NCI-H510A (cell line): ENCODE measurements around the gene PLPP2.

ENCODE experiments used
- DNase-seq: peaks from one replicate; lab custom pipeline; 2025; lab: John Stamatoyannopoulos, UW

The PLPP2 gene

GRCh38 chr19:291006-291521, at the start of gene PLPP2:
PLPP2 (minus strand) TSS chr19:291403; CDS start chr19:291336, 67 bp downstream.
- no peak for DNase-seq

GRCh38 chr19:340620-341385, 49.6 kb upstream of the PLPP2 start:
- no peak for DNase-seq

GRCh38 chr19:339262-339887, 48.2 kb upstream of the PLPP2 start:
- DNase-seq, result no peak

GRCh38 chr19:338421-338820, 47.2 kb upstream of the PLPP2 start:
- no peak for DNase-seq

- DNase-seq, result no peak
These were observed 44.9 kb upstream of the PLPP2 start for GRCh38 chr19:336067-336614.

GRCh38 chr19:335486-336066, 44.4 kb upstream of the PLPP2 start:
- DNase-seq, result no peak

- DNase-seq, result no peak
These were observed 43.9 kb upstream of the PLPP2 start for GRCh38 chr19:335072-335471.

GRCh38 chr19:334296-335071, 43.3 kb upstream of the PLPP2 start:
- DNase-seq, result no peak

- DNase-seq, result no peak
These were observed 39.3 kb upstream of the PLPP2 start for GRCh38 chr19:330503-330902.

- no peak for DNase-seq
These were observed 38.7 kb upstream of the PLPP2 start for GRCh38 chr19:329876-330275.

- no peak for DNase-seq
These were observed 36.9 kb upstream of the PLPP2 start for GRCh38 chr19:328025-328505.

- no peak for DNase-seq
These were observed 36.3 kb upstream of the PLPP2 start for GRCh38 chr19:327291-328024.

GRCh38 chr19:326871-327270, 35.7 kb upstream of the PLPP2 start:
- no peak for DNase-seq

- DNase-seq, result no peak
These were observed 34.8 kb upstream of the PLPP2 start for GRCh38 chr19:325937-326565.

GRCh38 chr19:325173-325936, 34.2 kb upstream of the PLPP2 start:
- no peak for DNase-seq

- DNase-seq, result no peak
These were observed 33.5 kb upstream of the PLPP2 start for GRCh38 chr19:324716-325115.

GRCh38 chr19:322616-323015, 31.4 kb upstream of the PLPP2 start:
- no peak for DNase-seq

- DNase-seq, result no peak
These were observed 27.2 kb upstream of the PLPP2 start for GRCh38 chr19:318509-318774.

GRCh38 chr19:317710-318508, 26.7 kb upstream of the PLPP2 start:
- DNase-seq, result no peak
